ENCODE measurements around the gene GMDS.

The GMDS gene

DNA sequence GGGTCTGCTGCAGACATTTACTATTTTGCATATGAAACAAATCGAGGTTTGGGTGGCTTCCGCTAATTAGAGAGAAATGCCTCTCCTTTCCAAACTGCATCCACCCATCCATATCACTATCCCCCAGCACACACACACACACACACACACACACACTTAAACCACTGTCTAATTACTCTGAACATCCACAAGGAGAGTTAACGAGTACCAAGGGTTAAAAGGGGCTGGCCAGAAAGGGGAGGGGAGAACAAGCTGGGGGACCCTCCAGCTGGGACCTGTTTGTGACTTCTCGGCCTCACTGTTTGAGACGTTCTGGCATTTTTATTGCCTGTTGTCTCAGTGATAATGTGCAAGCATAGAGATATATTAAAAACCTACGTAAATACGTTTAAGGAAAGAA lies 374.5 kb downstream of the GMDS start:
- in situ Hi-C loops (cut with MboI; ENCODE audit: low sequenced_read_pairs): no loop called here

DNA sequence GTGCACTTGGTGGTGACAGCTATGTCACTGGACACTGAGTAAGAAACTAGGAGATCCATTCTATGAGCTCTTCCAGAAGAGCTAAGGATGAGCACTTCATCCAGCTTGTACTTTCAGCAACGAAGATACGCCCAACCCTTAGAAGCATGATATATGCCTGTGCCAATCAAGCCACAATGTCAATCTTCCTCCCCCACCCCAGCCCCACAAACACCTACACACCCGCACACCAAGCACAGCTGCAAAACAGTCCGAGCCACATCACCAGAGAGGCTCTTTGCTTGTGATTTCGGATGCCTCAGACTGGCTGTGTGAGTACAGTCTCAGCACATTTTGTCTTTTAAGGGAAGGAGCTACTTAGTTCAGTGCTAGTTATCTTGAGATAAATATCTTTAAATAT lies 375.2 kb downstream of the GMDS start:
- in situ Hi-C loops (cut with MboI; ENCODE audit: low sequenced_read_pairs): no loop called here

DNA sequence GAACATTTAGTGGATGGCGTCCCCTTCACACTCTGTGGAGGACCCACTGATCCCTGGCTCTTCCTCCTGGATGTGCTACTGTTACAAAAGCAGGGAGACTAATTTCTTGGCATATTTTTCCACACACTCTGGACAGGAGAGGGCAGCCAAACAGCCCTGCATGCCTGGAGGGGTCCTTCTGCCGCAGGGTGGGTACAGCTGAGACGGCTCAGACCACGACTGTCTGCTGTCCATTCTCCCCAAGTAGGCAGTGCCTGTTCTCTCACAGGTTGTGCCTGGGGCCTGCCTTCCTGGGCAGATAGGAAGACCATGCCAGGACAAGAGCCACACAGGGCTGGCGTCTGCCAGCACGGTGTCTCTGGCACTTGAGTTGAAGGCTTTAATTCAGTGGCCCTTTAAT lies 375.6 kb downstream of the GMDS start:
- in situ Hi-C loops (cut with MboI; ENCODE audit: low sequenced_read_pairs): no loop called here

DNA sequence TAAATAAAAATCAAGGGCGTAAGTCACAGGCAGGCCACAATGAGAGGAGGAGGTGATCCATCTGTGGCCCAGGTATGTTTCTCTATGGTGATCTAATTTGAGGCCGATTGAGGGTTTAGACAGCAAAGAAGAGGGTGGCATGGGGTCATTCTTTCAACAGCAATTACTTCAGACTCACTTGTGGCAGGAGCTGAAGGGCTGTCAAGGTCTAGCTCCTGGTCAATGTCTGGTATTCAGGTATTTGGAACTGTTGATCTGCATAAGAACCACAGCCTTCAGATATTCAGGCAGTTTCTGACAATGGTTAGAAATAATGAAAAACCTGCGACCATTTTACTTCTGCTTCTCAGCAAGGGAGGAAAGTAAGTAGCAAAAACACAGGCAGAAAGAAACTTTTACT lies 376.1 kb downstream of the GMDS start:
- in situ Hi-C loops (cut with MboI; ENCODE audit: low sequenced_read_pairs): no loop called here

DNA sequence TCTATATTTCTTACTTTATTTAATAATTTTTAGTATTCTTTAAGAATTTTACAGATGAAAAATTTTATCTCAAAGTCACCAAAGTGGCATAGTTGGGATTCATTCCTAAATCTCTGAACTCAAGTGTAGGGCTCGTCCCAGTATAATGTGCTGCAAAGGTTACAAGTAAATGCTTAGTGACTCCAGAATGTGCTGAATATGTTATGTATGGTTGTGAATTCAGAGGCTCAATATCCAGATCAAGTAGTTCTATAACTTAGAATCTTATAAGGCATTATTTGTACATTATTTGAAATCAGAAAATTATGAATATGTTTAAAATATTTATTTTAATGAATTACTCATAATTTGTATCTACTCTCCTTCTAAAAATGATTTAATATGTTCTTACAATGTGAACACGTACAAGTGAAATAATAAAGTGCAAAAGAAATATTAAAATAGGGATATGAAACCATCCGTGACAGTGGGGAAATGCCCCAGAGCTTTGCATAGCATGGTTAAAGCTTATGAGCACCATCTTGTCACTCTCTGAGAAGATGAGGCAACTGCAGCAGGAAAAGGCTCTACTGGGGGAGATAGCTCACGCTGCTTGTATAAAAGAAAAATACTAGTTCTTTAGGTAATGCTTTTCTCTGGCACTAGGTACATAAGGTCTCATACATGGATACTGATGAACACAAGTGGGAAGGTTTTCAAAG lies 376.7 kb downstream of the GMDS start:
- in situ Hi-C loops (cut with MboI; ENCODE audit: low sequenced_read_pairs): no loop called here

DNA sequence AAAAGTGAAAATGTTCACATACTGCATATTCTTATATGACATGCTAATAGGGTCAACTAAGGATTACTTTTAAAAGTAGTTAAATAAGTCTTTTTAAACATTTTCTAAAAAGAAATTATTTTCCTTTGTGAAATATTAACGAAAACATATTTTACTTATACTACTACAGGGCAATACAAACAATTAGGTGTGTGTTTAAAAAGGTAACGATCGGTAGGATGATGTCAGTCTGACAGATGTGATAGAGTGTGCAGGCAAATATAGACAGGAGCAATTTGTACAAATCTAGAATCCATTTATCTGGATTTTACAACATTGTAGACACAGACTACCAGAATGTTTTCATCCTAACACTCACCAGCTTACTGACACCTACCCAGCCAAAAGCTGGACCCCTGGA lies 378.2 kb downstream of the GMDS start:
- in situ Hi-C loops (cut with MboI; ENCODE audit: low sequenced_read_pairs): no loop called here

DNA sequence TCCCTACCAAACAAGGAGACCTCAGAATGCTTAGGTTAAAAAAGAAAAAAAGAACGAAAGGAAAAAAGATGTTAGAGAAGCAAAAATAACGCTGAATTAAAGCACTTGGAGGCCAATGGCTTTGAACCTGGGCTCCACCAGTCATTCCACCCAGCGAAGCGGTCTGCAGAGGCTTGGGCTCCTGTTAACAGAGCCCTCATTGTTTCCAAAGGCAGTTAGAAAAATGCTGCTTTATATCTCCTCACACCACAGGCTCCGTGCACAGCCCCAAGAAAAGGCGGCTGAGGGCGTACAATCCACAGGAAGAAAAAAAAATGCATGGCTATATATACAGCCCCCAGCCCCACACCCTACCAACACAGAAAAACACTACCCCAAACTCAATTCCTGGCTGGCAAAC lies 379.8 kb downstream of the GMDS start:
- in situ Hi-C loops (cut with MboI; ENCODE audit: low sequenced_read_pairs): no loop called here

DNA sequence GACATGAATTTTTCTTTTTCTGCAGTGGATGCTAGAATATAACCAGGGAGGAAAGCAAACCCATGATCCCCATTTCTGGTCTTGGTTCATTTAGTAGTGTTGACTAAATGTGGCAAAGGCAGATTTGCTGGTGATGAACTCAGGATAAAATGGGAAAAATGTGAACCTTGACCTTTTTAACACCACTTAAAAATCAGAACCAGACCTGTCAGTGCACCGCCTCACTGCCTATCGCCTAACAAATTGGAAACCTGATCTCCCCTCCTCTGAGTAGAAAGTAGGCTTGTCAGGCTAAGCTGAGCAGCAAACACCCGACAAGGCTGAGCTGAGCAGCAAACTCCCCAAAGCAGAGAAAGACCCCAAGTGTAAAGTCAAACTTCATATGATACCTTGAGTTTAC lies 380.9 kb downstream of the GMDS start:
- in situ Hi-C loops (cut with MboI; ENCODE audit: low sequenced_read_pairs): no loop called here

DNA sequence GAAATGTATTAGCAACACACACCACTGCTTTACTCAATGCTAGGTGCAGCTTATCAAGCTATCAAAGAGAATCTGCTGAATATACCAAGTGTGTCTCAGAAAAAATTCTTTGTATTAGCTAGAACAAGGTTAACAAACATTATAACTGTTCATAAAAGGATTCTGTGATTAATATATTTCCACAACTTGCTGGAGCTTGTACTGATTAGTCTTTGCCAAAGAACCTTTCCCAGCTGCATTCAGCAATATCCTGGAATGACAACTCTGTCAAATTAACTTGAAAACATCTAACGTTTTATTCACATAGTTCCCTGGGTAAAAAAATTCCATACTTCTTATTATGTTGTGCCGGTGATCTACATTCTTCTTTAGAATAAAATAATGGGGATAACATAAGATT lies 383.0 kb downstream of the GMDS start:
- in situ Hi-C loops (cut with MboI; ENCODE audit: low sequenced_read_pairs): no loop called here

DNA sequence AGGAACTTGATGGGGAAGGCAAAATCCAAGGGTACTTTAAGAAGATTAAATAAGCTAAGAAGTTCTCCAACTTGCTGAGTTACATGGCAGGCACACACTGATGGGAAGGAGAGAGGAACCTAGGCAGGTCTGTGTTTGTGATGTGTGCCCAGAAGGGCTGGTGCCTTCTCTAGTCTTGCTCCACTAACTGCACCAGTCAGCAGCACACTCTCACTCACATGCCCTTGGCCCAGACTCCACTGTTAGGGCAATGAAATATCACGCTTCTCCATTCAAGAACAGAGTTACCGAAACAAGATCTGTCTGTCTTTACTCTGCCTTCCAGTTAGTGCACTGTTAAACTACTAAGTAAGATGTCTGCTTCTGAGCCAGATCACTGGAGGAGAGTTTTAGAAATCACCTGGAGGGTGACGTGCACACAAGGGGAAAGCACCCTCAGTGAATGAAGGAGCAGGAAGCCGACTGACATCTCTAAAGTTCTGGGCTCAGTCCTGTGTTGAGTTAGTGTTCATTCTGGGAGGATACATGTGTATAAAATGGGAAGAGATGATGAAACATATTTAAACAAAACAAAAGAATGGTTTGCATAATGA lies 384.6 kb downstream of the GMDS start:
- in situ Hi-C loops (cut with MboI; ENCODE audit: low sequenced_read_pairs): no loop called here

DNA sequence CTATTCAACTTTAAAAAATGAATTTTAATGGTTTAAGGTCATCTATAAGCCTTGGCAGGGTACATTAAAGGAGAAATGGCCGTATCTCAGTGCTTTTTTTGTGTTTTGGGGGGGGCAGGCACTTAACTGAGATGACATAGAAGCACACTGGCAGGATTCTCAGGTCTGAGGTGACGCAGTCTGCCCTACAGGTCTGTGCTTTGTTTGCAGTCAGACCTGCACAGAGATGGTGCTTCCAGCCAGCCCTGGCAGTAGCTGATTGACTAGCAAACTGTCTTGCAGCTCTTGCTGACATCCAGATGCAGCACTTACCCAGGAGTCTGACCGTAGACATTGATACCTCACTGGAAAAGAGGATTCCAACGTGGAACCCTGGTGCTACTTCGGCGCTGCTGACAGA lies 386.5 kb downstream of the GMDS start:
- in situ Hi-C loops (cut with MboI; ENCODE audit: low sequenced_read_pairs): no loop called here

DNA sequence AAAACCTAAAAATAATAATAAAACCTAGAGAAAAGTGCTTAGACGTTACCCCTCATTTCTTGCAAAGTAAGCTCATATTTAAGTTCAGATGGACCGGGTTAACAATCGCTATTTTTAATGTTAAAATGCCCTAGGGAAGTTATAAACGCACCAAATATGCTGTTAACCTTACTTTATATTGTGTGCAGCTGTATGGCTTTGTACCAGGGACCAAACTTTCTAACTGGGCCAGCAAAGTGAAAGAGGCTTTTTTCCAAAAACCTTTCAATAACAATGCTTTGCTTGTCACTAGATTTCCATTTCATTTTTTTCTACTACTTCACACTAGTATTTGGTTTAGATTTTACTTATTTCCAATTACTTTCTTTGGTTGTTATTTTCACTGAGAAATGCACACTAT lies 387.2 kb downstream of the GMDS start:
- in situ Hi-C loops (cut with MboI; ENCODE audit: low sequenced_read_pairs): no loop called here

DNA sequence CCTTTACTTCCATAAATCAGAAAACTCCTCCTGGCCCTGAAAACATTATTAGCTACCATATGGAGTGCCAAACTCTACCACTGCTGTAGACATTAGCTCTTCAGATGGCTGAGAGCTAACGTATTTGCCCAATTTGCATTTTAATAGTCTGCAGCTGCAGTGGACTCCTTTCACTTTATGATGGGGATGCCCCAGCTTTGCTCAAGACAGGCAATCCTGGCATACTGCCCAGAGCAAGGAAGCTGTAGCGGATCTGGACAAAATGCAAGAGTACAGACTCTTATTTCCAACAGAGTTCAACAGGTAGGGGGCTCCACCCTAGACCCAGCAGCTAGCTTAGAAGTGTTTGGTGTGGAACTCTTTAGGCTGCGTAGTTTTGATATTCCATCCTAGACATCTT lies 389.0 kb downstream of the GMDS start:
- in situ Hi-C loops (cut with MboI; ENCODE audit: low sequenced_read_pairs): no loop called here

DNA sequence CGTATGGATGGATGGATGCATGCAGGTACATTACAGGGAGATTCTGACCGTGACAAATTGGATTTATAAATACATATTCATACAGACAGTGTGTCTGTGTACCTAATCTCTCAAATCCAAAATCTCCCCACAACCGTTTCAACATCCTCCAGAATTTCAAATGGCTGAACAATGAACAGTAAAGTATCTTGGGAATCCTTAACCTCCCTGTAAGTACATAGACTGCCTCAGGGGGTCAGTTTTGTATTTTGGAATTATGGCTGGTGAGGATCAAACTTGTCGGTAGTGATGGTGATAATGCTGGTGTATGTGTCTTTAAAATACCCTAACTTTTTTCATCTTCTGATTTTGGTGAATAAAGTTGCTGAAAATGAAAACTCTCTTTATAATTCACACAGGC lies 389.5 kb downstream of the GMDS start:
- in situ Hi-C loops (cut with MboI; ENCODE audit: low sequenced_read_pairs): no loop called here

DNA sequence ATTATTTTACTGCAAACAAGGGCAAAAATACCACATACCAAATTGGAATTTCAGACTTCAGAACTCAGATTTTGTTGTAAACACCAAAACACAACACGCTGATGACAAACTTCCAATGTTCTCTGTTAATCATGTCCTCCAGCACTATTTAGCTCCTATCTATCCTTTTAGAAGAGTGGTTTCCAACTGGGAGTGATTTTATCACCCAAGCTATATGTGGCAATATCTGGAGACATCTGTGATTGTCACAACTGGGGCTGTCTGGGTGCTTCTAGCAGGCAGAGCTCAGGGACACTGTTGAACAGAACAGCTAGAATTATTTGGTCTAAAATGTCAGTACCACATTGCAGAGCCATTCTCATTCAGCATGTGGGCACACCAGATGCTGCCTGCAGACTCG lies 391.1 kb downstream of the GMDS start:
- in situ Hi-C loops (cut with MboI; ENCODE audit: low sequenced_read_pairs): no loop called here

DNA sequence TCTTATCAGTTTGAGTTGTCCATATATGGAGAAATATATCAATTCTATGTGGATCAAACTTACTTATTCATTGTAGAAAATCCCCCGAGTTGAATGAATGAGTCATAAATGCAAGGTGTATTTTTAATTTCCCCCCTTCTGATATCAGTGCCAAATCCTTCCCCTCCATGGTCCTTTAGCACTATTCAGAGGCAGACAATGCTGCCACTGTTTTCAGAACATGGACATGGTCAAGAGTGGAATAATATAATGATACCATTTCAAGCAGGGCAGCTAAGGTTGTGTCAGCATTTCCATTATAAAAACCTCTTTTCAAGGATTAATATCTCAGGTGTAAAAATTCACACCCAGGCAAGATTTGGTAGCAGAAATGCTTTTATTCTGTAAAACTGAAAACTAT lies 391.6 kb downstream of the GMDS start:
- in situ Hi-C loops (cut with MboI; ENCODE audit: low sequenced_read_pairs): no loop called here

DNA sequence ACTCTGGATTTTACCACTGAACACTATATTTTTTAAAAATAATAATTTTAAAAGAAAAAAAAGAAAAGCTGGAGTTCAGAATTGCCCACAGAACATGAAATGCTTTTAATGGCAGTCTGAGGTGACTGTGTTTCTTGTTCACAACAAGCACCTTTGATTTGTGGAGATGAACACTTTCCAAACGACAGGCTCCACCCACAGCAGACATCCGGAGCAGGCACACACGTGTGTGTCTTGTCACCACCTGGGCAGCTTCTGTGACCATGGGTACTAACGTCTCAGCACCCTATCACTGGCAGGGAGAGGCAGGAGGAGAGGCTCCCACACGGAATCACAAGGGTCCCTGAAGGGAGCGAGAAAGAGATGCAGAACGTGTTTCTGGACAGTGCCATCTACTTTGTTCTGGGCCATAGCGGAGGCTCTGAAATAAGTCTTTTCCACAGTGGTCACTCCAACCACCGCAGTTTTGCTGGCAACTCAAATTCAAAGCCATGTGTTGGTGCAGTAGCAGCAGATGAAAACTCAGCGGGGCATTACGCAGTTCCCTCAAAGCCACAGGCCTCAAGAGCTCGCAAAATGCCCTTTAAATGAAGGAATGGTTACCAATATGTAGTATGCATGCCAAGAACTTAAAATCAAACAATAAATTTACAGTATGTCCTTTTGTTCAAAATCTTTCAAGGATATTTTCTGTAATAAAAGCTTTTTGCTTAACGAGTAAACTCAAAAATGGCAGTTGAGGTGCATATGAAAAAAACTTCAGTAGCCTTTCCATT lies 393.5 kb downstream of the GMDS start:
- in situ Hi-C loops (cut with MboI; ENCODE audit: low sequenced_read_pairs): no loop called here

DNA sequence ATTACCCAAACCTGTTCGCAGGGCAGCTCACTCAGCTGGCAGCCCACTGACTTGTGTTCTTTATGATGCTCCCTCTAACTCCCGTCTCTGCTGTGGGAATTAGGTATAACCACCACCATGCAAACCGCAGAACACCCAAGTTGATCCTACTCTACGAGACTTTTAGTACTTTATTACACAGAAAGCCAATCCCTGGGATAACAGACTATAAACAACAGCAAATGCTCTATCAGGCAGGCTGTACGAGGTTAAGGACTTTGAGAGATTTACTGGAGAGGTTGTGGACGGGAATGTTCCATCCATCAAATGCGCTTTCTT lies 394.6 kb downstream of the GMDS start:
- in situ Hi-C loops (cut with MboI; ENCODE audit: low sequenced_read_pairs): no loop called here

DNA sequence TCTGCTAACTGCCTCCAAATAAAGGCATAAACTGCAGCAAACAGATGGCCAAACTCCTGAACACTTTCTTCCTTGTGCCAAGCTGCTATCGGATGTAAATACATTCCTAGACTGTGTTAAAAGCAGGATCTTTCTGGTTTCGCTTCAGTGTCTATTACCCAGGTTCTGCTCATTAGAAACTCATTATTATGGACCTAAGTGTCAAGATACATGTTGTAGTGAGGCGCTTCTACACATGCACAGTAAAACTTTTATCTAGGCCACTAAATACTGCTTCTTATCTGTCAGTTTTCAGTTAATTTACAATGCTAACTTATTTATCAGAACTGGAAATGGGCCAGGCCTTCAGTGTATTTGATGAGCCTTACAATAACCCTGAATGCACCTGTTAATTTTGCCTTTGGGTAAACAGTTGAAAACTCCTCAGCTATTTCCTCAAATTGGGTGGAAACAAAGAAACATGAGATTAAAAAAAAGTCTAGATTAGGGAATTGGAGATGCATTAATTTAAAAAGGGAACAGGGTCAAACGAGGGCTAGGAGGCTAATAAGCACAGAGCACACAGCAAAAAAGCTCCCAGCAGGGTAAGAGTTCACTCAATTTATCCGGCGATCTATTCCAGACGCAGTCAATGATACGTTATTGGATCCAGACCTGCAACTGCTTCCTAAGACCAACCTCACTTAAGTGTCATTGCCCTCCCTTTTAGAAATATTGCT lies 395.1 kb downstream of the GMDS start:
- in situ Hi-C loops (cut with MboI; ENCODE audit: low sequenced_read_pairs): no loop called here

DNA sequence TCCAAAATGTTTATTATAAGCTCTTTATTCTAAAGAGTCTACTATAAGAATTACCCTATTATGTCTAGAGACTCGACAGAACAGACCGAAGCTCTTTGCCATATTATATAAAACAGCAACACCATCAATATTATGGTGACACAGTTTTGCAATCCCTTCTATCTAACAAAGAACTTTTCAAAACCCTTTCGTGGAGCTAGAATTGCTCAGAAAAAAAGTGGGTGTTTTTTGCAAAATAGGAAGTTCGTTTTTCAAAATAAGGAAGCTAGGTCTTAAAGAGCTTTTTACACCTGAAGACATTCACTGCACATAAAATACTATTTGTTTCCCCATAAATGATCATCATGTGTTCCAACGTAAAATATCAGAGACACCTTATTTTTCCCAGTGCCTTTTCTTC lies 395.7 kb downstream of the GMDS start:
- in situ Hi-C loops (cut with MboI; ENCODE audit: low sequenced_read_pairs): no loop called here

DNA sequence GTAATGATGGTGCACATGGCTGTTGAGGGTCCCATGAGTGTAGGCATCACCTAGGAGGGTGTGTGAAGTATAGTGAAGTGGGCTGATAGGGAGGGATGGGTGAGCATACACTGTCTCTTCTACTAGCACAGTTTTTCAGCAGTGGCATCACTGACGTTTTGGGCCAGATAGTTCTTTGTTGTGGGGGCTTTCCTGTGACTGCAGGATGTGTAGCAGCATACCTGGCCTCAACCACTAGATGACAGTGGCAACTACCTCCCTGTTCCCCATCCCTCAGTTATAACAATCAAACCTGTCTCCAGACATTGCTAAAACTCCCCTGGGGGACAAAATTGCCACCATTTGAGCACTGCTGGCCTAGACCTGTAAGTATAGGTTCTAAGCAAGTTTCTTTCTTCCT lies 396.7 kb downstream of the GMDS start:
- in situ Hi-C loops (cut with MboI; ENCODE audit: low sequenced_read_pairs): no loop called here

DNA sequence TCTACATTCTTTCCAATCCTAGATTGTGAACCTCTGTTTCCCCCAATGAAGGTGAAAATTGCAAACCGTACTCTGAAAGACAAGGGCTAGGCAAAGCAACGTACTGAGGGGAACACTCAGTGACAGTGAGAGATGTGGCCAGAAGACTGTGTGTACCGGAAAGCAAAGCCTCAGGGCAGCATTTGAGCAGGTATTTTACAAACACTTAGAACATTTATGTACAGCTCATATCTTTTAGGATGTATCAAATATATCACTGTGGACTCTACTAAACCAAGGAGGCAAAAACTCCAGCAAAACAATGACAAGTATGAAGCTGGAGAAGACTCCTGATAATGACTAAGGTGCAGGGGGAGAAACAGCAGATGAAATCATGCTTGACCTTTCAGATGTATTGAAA lies 398.8 kb downstream of the GMDS start:
- in situ Hi-C loops (cut with MboI; ENCODE audit: low sequenced_read_pairs): no loop called here
